GM18868 (cell line): ENCODE results near the gene LRRC7.

Experiments
- ATAC-seq: cut with Tn5 transposase; IDR thresholded peaks from one replicate; pipeline ENCODE4 v1.9.1; 2021; ENCODE audit warnings: mild to moderate bottlenecking, moderate library complexity; ENCODE audit not compliant: unreplicated experiment

LRRC7 gene

GRCh38 chr1:69765951-69766350 is 198.2 kb downstream of the LRRC7 start:
- ATAC-seq = no peak

DNA sequence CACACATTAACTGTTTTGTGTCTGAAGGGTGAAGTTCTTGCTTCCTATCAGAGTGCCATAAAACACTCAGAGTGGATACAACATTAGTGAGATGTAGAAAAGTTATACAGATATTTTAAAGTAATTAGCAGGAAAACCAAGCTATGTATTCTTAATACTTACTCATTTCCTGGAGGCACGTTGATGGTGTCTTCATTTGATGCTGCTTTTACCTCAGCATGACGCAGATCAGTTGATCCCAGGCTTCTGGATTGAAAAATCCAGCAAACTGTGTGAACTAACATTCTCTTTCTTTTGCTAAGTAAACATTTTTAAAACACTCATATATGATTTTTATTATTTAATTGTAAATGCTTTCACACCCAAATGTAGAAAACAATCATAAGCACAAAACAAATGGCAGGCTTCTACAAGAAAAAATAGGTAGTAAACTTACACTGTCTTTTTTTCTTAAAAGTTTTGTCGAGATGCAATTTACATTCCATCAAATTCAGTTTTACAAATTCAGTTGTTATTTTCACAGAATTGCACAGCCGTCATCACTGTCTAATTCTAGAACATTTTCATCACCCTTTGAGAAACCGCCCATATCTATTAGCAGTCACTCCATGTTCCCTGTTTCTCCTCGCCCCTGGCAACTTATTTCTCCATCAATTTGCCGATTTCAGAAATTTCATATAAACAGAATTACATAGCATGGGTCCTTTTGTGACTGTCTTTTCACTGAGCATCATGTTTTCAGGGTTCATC is 198.9 kb downstream of the LRRC7 start:
- no peak for ATAC-seq

DNA sequence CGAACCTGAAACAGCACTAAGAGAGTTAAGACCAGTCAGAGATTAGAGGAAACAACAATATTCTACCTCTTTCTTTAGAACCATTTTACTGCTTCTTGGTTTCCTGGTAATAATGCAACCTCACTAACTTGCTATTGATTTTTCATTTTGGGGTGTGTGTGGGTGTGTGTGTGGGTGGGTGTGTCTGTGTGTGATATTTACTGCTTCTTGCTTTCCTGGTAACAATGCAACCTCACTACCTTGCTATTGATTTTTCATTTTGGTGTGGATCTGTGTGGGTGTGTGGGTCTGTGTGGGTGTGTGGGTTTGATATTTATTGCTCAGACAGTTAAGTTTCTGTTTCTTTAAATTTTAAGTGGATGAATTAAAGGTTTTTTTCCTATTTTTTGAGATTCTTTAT is 208.8 kb downstream of the LRRC7 start:
- ATAC-seq = no peak

DNA sequence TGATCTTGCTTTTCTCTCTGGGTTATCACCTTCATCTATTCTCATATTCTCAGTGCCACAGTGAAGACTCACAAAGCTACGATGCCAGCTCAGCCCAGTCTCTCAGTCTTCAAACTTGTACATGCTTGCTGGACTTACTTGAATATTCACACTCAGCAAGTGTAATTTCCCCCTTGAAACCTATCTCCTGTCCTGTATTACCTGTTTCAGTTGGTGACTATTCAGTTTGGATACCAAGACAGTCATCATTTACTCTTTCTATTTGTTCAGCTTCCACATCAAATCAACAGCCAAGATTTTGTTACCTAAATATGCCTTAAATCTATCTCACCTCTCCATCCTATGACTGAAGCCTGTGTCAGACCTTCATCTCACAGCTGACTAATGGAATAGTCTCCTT is 209.7 kb downstream of the LRRC7 start:
- ATAC-seq = no peak

- no peak for ATAC-seq
These were observed 210.2 kb downstream of the LRRC7 start for GRCh38 chr1:69777971-69778370.

GRCh38 chr1:69787151-69787550 is 219.4 kb downstream of the LRRC7 start:
- no peak for ATAC-seq

- no peak for ATAC-seq
These were observed 223.6 kb downstream of the LRRC7 start for GRCh38 chr1:69791311-69791710.

GRCh38 chr1:69794831-69795230 is 227.1 kb downstream of the LRRC7 start:
- no peak for ATAC-seq

DNA sequence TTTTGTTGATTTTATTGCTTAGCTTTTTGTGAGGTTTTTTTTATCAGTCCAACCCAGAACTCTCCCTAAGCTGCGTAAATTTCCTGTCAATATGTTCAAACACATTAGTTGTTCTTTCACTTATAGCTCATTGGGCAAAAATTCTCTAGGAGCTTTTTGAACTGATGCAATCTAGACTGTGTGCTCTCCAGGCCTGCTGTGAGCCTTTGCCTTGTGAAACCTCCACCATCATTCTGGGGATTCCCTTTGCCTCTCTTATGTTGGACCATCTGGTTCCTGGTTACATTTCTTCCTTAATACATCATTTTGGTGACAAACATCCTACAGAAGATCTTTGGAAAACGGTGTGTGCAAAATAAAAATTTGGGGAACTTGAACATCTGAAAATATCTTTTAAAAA is 247.2 kb downstream of the LRRC7 start:
- no peak for ATAC-seq

- ATAC-seq = no peak
These were observed 257.2 kb downstream of the LRRC7 start for GRCh38 chr1:69824932-69825331.

- ATAC-seq = no peak
These were observed 260.0 kb downstream of the LRRC7 start for GRCh38 chr1:69827732-69828131.

DNA sequence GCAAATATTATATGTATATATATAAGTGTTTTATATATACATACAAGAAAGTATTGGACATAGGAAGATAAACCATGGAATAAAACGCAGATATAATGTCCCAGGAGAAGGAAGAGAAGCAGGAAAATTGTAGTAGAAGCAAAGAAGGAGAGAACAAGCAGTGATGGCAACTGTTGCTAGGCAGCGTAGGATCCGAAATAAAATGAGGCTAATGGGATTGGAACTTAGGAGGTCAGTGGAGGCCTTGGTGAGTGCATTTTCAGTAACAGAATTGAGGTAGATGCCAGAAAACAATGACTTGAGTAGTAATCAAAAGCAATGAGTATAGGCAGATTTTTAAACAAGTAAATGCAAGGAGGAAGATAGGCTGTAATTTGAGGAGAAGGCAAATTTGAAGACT is 265.8 kb downstream of the LRRC7 start:
- no peak for ATAC-seq

- ATAC-seq = no peak
These were observed 266.6 kb downstream of the LRRC7 start for GRCh38 chr1:69834336-69834735.

- no peak for ATAC-seq
These were observed 268.2 kb downstream of the LRRC7 start for GRCh38 chr1:69835955-69836354.

- ATAC-seq = no peak
These were observed 269.4 kb downstream of the LRRC7 start for GRCh38 chr1:69836971-69837636.

DNA sequence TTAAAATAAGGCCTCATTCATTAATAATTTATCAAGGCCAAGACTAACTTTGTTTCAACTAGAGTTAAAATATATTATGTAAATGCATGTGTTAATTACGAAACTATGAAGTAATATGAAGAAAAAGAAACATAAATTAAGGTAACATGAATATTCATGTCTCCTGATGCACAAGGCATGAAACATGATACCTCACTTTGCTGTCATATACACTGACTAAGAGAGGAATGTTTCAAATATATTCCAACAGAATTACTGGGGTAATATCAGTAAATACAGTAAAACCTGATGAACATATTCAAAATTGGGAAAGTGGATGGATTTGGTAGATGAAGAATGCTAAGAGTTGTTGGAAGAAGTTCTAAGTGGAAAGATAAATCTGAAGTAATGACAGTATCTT is 274.6 kb downstream of the LRRC7 start:
- no peak for ATAC-seq

- no peak for ATAC-seq
These were observed 277.9 kb downstream of the LRRC7 start for GRCh38 chr1:69845655-69846054.

DNA sequence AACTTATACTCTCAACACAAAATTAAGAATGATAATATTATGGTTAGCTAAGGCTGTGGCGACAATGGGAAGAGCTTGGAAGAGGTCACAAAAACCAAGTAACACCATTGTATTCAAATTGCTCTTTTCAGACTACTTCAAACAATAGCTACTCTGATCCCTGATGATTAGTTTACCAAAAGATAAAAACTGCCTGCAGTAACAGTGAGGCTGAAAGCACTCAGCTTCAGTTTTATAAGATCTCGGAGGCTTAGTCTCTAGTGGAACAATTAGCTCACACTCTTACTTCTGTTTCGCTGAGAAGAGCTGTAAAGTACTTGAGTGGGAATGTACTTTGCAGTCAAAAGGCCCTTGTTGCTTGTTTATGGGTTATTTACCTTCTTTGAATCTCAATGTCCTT is 278.5 kb downstream of the LRRC7 start:
- ATAC-seq = no peak

DNA sequence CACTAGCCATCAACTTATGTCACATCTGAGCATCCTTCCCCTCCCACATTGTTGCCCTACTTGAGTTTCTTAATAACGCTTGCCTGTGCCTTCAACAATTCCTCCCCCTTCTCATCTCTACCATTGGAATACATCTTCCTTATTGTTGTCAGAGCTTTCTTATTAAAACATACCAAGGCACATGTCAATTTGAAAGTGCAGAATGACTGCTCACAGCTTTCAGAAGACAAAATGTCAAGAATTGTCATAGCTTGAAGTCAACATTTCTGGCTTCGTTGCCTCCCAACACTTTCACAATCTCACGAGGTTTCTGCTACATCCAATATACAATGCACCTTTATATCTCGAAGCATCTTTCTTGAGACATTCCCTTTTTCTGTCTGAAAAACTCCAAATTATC is 279.9 kb downstream of the LRRC7 start:
- ATAC-seq = no peak

DNA sequence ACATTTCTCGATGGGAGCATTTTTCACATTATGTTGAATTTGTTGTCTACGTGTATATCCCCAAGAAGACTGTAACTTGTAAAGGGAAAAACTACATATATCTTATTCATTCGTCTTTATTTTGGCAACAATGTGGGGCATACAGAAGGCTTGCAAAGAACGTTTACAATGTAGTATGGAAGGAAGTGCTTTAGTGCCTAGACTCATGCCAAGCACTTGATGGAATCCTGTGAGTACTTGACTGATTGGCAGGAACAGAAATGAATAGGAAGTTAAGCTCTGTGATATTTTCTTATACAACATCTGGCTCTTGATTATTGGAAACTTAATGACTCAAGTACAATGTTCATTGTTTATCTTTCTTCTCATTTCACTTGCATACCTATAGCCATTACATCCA is 284.4 kb downstream of the LRRC7 start:
- ATAC-seq = no peak

- no peak for ATAC-seq
These were observed 285.0 kb downstream of the LRRC7 start for GRCh38 chr1:69852706-69853105.

- no peak for ATAC-seq
These were observed 290.8 kb downstream of the LRRC7 start for GRCh38 chr1:69858534-69858933.

- ATAC-seq = no peak
These were observed 293.9 kb downstream of the LRRC7 start for GRCh38 chr1:69861641-69862040.
